Sigmoid colon (tissue), 4 donors: ENCODE measurements around the gene MIEF1.

Experiments
- CTCF ChIP-seq, 4 experiments: fragments of 450-650 bp in 3 of 4; fragments of 200-600 bp in 1 of 4; IDR thresholded peaks; one replicate each; pipeline ENCODE4 v1.5.1; 2016 to 2019; ENCODE audit warnings: antibody characterized with exemption in 4 of 4, mild to moderate bottlenecking in 3 of 4, moderate library complexity in 2 of 4
- EP300 ChIP-seq, 4 donors: sonication (generic); formaldehyde crosslinking; IDR thresholded peaks; one replicate each; pipeline ENCODE4 v1.6.1; 2017; ENCODE audit warnings: antibody characterized with exemption in 4 of 4
- POLR2A ChIP-seq, 2 donors: fragments of 450-650 bp; IDR thresholded peaks; one replicate each; pipeline ENCODE4 v1.6.1; 2016; ENCODE audit warnings: antibody characterized with exemption in 2 of 2, mild to moderate bottlenecking in 2 of 2, moderate library complexity in 2 of 2
- POLR2AphosphoS5 ChIP-seq, 4 donors: sonication (generic); formaldehyde crosslinking; IDR thresholded peaks; one replicate each; pipeline ENCODE4 v1.6.1; 2017; ENCODE audit warnings: antibody characterized with exemption in 4 of 4

GRCh38 chr22:39494471-39495120, 7.5 kb upstream of the MIEF1 start:
- TF ChIP-seq CTCF (IDR thresholded peaks at IDR 0.05) (no peak), POLR2A (IDR thresholded peaks at IDR 0.05) (no peak), POLR2AphosphoS5 (IDR thresholded peaks at IDR 0.05) (no peak), EP300 (IDR thresholded peaks at IDR 0.05) (no peak)
